Measurements from ENCODE around the gene JAML. TPM values are rescaled to one million over a fixed set of nuclear protein-coding genes. Genes with fewer than 3 reads are reported as not detected.
A peak's percentile ranks its signal among the peaks of the same experiment; 100 is the strongest.

JAML gene
- total RNA-seq, 4 donors from 2014 or later = 0.92 to 8.9 (median 1.2) TPM

- H3K4me3 ChIP-seq = no peak overlapping the region
- H3K27ac ChIP-seq (replicated peaks in 1 of 4) = no peak overlapping the region
- DNase-seq (ENCODE audit: extremely low spot score) = no peak
- 72% methylated on average over 2 of the region's 2 CpGs for WGBS
- no peaks in the 10 kb centered on the region for H3K36me3 ChIP-seq
- intact Hi-C loops (cut with DNase I) = no loop called here
- H3K9me3 ChIP-seq = no peaks in the 10 kb centered on the region
- no peaks in the 10 kb centered on the region for H3K4me1 ChIP-seq
- no peak for TF ChIP-seq EP300 (IDR thresholded peaks at IDR 0.05)
- no peak for TF ChIP-seq CTCF (IDR thresholded peaks at IDR 0.05)
- TF ChIP-seq POLR2AphosphoS5 (IDR thresholded peaks at IDR 0.05) = no peak
- TF ChIP-seq POLR2A (IDR thresholded peaks at IDR 0.05; ENCODE audit: low read depth) = no peak
- H3K27me3 ChIP-seq = peaks cover 0 to 10% (median 0%) of the 10 kb centered on the region in 4 donors
Observed at GRCh38 chr11:118226781-118227180, 2.0 kb upstream of the JAML start.

- DNase-seq (ENCODE audit: extremely low spot score) = no peak
- Histone ChIP-seq H3K27me3 (peaks cover 0 to 14% (median 0%) of the 10 kb centered on the region in 4 donors), H3K4me3 (no peak overlapping the region), H3K9me3 (no peaks in the 10 kb centered on the region), H3K36me3 (no peaks in the 10 kb centered on the region), H3K4me1 (no peaks in the 10 kb centered on the region), H3K27ac (replicated peaks in 1 of 4) (no peak overlapping the region)
- no peak for TF ChIP-seq POLR2A (IDR thresholded peaks at IDR 0.05; ENCODE audit: low read depth)
- no peak for TF ChIP-seq POLR2AphosphoS5 (IDR thresholded peaks at IDR 0.05)
- TF ChIP-seq CTCF (IDR thresholded peaks at IDR 0.05) = no peak
- TF ChIP-seq EP300 (IDR thresholded peaks at IDR 0.05) = no peak
- WGBS = 64% methylated on average over 7 of the region's 7 CpGs
- intact Hi-C loops (cut with DNase I) = no loop called here
Observed at GRCh38 chr11:118226296-118226695, 1.5 kb upstream of the JAML start.

GRCh38 chr11:118223992-118224391 lies 819 bp downstream of the JAML start:
- 84% methylated on average over 6 of the region's 6 CpGs for WGBS
- DNase-seq (ENCODE audit: extremely low spot score) = no peak
- intact Hi-C loops (cut with DNase I) = no loop called here
- Histone ChIP-seq H3K4me3 (peak overlapping the region in 3 of 4 donors; percentile 12 to 13 (median 12)), H3K27me3 (peaks cover 0 to 31% (median 0%) of the 10 kb centered on the region in 4 donors), H3K36me3 (no peaks in the 10 kb centered on the region), H3K27ac (replicated peaks in 1 of 4) (no peak overlapping the region), H3K9me3 (no peaks in the 10 kb centered on the region), H3K4me1 (no peaks in the 10 kb centered on the region)
- TF ChIP-seq EP300 (IDR thresholded peaks at IDR 0.05) (no peak), POLR2A (IDR thresholded peaks at IDR 0.05; ENCODE audit: low read depth) (no peak)

- TF ChIP-seq EP300 (IDR thresholded peaks at IDR 0.05) (no peak), POLR2AphosphoS5 (IDR thresholded peaks at IDR 0.05) (no peak), POLR2A (IDR thresholded peaks at IDR 0.05; ENCODE audit: low read depth) (no peak), CTCF (IDR thresholded peaks at IDR 0.05) (no peak)
- 66% methylated on average over 2 of the region's 2 CpGs for WGBS
- no peaks in the 10 kb centered on the region for H3K4me1 ChIP-seq
- H3K9me3 ChIP-seq = no peaks in the 10 kb centered on the region
- H3K4me3 ChIP-seq = peak overlapping the region in 2 of 4 donors; percentile 12
- peaks cover 0 to 31% (median 0%) of the 10 kb centered on the region in 4 donors for H3K27me3 ChIP-seq
- no peak for DNase-seq (ENCODE audit: extremely low spot score)
- no peak overlapping the region for H3K27ac ChIP-seq (replicated peaks in 1 of 4)
- intact Hi-C loops (cut with DNase I) = no loop called here
- H3K36me3 ChIP-seq = no peaks in the 10 kb centered on the region
Observed at GRCh38 chr11:118223570-118223969, 1.2 kb downstream of the JAML start.

- 58% methylated on average over 4 of the region's 4 CpGs for WGBS
- TF ChIP-seq POLR2AphosphoS5 (IDR thresholded peaks at IDR 0.05) (no peak), EP300 (IDR thresholded peaks at IDR 0.05) (no peak), POLR2A (IDR thresholded peaks at IDR 0.05; ENCODE audit: low read depth) (no peak)
Observed at GRCh38 chr11:118222437-118222836, 2.4 kb downstream of the JAML start.

GRCh38 chr11:118221419-118221818 lies 3.4 kb downstream of the JAML start:
- Histone ChIP-seq H3K9me3 (no peaks in the 10 kb centered on the region), H3K4me3 (no peak overlapping the region), H3K4me1 (no peaks in the 10 kb centered on the region), H3K36me3 (no peaks in the 10 kb centered on the region), H3K27ac (replicated peaks in 1 of 4) (no peak overlapping the region), H3K27me3 (peaks cover 0 to 39% (median 0%) of the 10 kb centered on the region in 4 donors)
- TF ChIP-seq POLR2AphosphoS5 (IDR thresholded peaks at IDR 0.05) = no peak
- TF ChIP-seq CTCF (IDR thresholded peaks at IDR 0.05) = no peak
- no peak for TF ChIP-seq POLR2A (IDR thresholded peaks at IDR 0.05; ENCODE audit: low read depth)
- TF ChIP-seq EP300 (IDR thresholded peaks at IDR 0.05) = no peak
- intact Hi-C loops (cut with DNase I) = no loop called here
- no peak for DNase-seq (ENCODE audit: extremely low spot score)
- 71% methylated on average over 5 of the region's 5 CpGs for WGBS

More at GRCh38 chr11:118222437-118222836, 2.4 kb downstream of the JAML start:
- no peak overlapping the region for H3K27ac ChIP-seq (replicated peaks in 1 of 4)
- intact Hi-C loops (cut with DNase I) = no loop called here
- DNase-seq (ENCODE audit: extremely low spot score) = no peak
- no peaks in the 10 kb centered on the region for H3K9me3 ChIP-seq
- H3K4me3 ChIP-seq = no peak overlapping the region
- H3K27me3 ChIP-seq = peaks cover 0 to 39% (median 0%) of the 10 kb centered on the region in 4 donors
- no peaks in the 10 kb centered on the region for H3K36me3 ChIP-seq
- H3K4me1 ChIP-seq = no peaks in the 10 kb centered on the region

Data from esophagus muscularis mucosa (tissue), 4 donors.